GM12878 (cell line): ENCODE data around the gene TMBIM1. TPM values are rescaled to one million over a fixed set of nuclear protein-coding genes. Genes with fewer than 3 reads are reported as not detected.

ENCODE experiments used
- ATAC-seq: fragments of 200-7000 bp; cut with Tn5 transposase; 3 replicates; pipeline ENCODE4 v1.9.1; 2020; ENCODE audit warnings: mild to moderate bottlenecking, moderate library complexity
- BruUV-seq: library from RNA; stranded (reverse); fragments of 400-500 nt; replicated peaks from 2 replicates; lab custom pipeline; 2021; lab: Mats Ljungman, UMichigan
- CTCF ChIA-PET: fragments of 300-600 bp; sonication (Branson Sonifier 250); formaldehyde crosslinking; extraction: SDS; loops from one replicate; lab custom pipeline; 2021; ENCODE audit warnings: inconsistent platforms; lab: Yijun Ruan, JAX
- POLR2A ChIA-PET: fragments of 350-600 bp; formaldehyde crosslinking; extraction: SDS; loops from one replicate; lab custom pipeline; 2021; ENCODE audit warnings: inconsistent platforms; lab: Charles Lee
- RAD21 ChIA-PET: fragments of 300-600 bp; sonication (Branson Sonifier 250); formaldehyde crosslinking; loops from one replicate; lab custom pipeline; 2023; ENCODE audit warnings: antibody characterized with exemption; ENCODE audit not compliant: unreplicated experiment; lab: Charles Lee
- SMC1A ChIA-PET: fragments of 300-600 bp; sonication (Branson Sonifier 250); formaldehyde crosslinking; loops from one replicate; lab custom pipeline; 2023; ENCODE audit not compliant: unreplicated experiment, uncharacterized antibody; lab: Charles Lee
- DNase-seq: peaks from one replicate; pipeline ENCODE4 v3.0.0-alpha.2; 2011; ENCODE audit warnings: low read depth, low spot score
- FAIRE-seq: peaks from 3 replicates; lab custom pipeline; 2011; peaks lifted over from hg19 to GRCh38; lab: Jason Lieb, UNC
- H2AFZ ChIP-seq: 2 replicates; pipeline ENCODE4 v1.6.0; 2011; ENCODE audit warnings: low read depth, low read length, control low read depth; ENCODE audit not compliant: control insufficient read depth
- H3K27ac ChIP-seq: 2 replicates; pipeline ENCODE4 v1.5.1; 2011; ENCODE audit warnings: control low read depth; ENCODE audit not compliant: control insufficient read depth, insufficient read depth
- H3K27me3 ChIP-seq, 2 experiments: replicated peaks in 1 of 2; 2 replicates each; pipeline versions ENCODE4 v1.6.0 to v1.6.1; 2011; ENCODE audit warnings: low read length in 1 of 2; ENCODE audit not compliant: control insufficient read depth in 2 of 2, insufficient read depth in 2 of 2
- H3K36me3 ChIP-seq, 2 experiments: 2 replicates each; pipeline ENCODE4 v1.5.1; 2011; ENCODE audit warnings: low read length in 1 of 2; ENCODE audit not compliant: control insufficient read depth in 2 of 2, insufficient read depth in 2 of 2
- H3K4me1 ChIP-seq: 2 replicates; pipeline ENCODE4 v1.6.1; 2011; ENCODE audit warnings: mild to moderate bottlenecking, low read length, moderate library complexity, mixed read lengths; ENCODE audit not compliant: control insufficient read depth, insufficient read depth
- H3K4me2 ChIP-seq: 2 replicates; pipeline ENCODE4 v1.6.0; 2011; ENCODE audit warnings: control low read depth; ENCODE audit not compliant: control insufficient read depth, insufficient read depth
- H3K4me3 ChIP-seq: fragments of 200-600 bp; sonication (generic); 2 replicates; pipeline ENCODE4 v1.5.1; 2016
- H3K79me2 ChIP-seq: 2 replicates; pipeline ENCODE4 v1.6.0; 2011; ENCODE audit warnings: low read length; ENCODE audit not compliant: control insufficient read depth, insufficient read depth
- H3K9ac ChIP-seq: 2 replicates; pipeline ENCODE4 v1.8.0; 2011; ENCODE audit warnings: low read length, control low read depth, mixed read lengths; ENCODE audit not compliant: control insufficient read depth, insufficient read depth
- H3K9me3 ChIP-seq: replicated peaks from 3 replicates; pipeline ENCODE4 v1.5.1; 2011; ENCODE audit warnings: mild to moderate bottlenecking, low read length; ENCODE audit not compliant: control insufficient read depth, insufficient read depth
- H4K20me1 ChIP-seq: 2 replicates; pipeline ENCODE4 v1.6.0; 2011; ENCODE audit not compliant: control insufficient read depth, insufficient read depth
- GATAD2B ChIP-seq: fragments of 450-650 bp; conservative IDR thresholded peaks from 2 replicates; pipeline ENCODE4 v1.6.1; 2017; ENCODE audit warnings: low read depth, mild to moderate bottlenecking, moderate library complexity
- MAX ChIP-seq: IDR thresholded peaks from 2 replicates; pipeline ENCODE4 v1.6.1; 2012; ENCODE audit warnings: low read depth, low read length, improper control_type of control experiment
- MYC ChIP-seq: IDR thresholded peaks from 2 replicates; pipeline ENCODE4 v1.6.1; 2011; ENCODE audit warnings: mild to moderate bottlenecking, low read length, moderate library complexity, inconsistent platforms; ENCODE audit not compliant: insufficient read depth, insufficient replicate concordance, insufficient read length, severe bottlenecking
- NBN ChIP-seq: fragments of 450-650 bp; IDR thresholded peaks from 2 replicates; pipeline ENCODE4 v1.6.1; 2016
- RAD21 ChIP-seq: IDR thresholded peaks from 2 replicates; pipeline ENCODE4 v1.6.1; 2011; ENCODE audit warnings: mild to moderate bottlenecking, low read depth, low read length, moderate library complexity; ENCODE audit not compliant: insufficient read depth
- RUNX3 ChIP-seq: IDR thresholded peaks from 2 replicates; pipeline ENCODE4 v1.6.1; 2012; ENCODE audit warnings: low read length, inconsistent platforms
- STAT1 ChIP-seq: fragments of 450-650 bp; conservative IDR thresholded peaks from 2 replicates; pipeline ENCODE4 v1.6.1; 2014; ENCODE audit warnings: antibody characterized with exemption, mild to moderate bottlenecking
- ZBTB33 ChIP-seq: fragments of 450-650 bp; IDR thresholded peaks from 2 replicates; pipeline ENCODE4 v1.6.1; 2017; ENCODE audit warnings: mild to moderate bottlenecking
- whole genome bisulfite sequencing: methylation state at CpG from one replicate; pipeline ENCODE4 v1.1.6; 2016; ENCODE audit warnings: low lambda C conversion rate; ENCODE audit not compliant: insufficient replicate concordance, insufficient coverage; ENCODE audit errors: missing lambda C conversion rate; 5-methylcytosine and 5-hydroxymethylcytosine counted together
- in situ Hi-C: fragments of 300-500 bp; cut with MboI; formaldehyde crosslinking; loops from 9 replicates; pipeline ENCODE4 v1.14.3; 2018; ENCODE audit warnings: mixed read lengths
- intact Hi-C: fragments of 100-400 bp; cut with micrococcal nuclease; formaldehyde crosslinking; loops from one replicate; pipeline ENCODE4 v1.14.2; 2022; ENCODE audit not compliant: unreplicated experiment
- polyA plus RNA-seq, 11 experiments: library from polyadenylated mRNA; depleted of rRNA in 4 of 11; unstranded in 6 of 11; stranded (reverse) in 5 of 11; fragments of >200 nt; fragmentation: Nextera tagmentation in 4 of 11; fragmentation: Illumina TruSeq in 1 of 11; extraction: Ambion mirVana in 4 of 11; extraction: Trizol in 1 of 11; gene quantifications; 1 replicate in 1 of 11; 2 replicates in 10 of 11; pipeline versions ENCODE4 v1.2.1 to v1.2.3, GENCODE V29; 2011 to 2016; ENCODE audit warnings: inconsistent platforms in 2 of 11, missing spikeins in 2 of 11, low read depth in 1 of 11
- total RNA-seq, 4 experiments: library from RNA; depleted of rRNA in 3 of 4; stranded (reverse); fragments of >200 nt in 3 of 4; fragmentation: Illumina TruSeq in 1 of 4; extraction: Trizol in 1 of 4; gene quantifications; 2 replicates each; pipeline versions ENCODE4 v1.2.1 to v1.2.3, GENCODE V29; 2013 to 2021

The TMBIM1 gene
- total and polyA plus RNA-seq, 10 of the 15 experiments (the other 5 are each of a cell fraction or from before 2014, with no cell fraction given): 6.1 to 38.3 (median 26.2) TPM

DNA sequence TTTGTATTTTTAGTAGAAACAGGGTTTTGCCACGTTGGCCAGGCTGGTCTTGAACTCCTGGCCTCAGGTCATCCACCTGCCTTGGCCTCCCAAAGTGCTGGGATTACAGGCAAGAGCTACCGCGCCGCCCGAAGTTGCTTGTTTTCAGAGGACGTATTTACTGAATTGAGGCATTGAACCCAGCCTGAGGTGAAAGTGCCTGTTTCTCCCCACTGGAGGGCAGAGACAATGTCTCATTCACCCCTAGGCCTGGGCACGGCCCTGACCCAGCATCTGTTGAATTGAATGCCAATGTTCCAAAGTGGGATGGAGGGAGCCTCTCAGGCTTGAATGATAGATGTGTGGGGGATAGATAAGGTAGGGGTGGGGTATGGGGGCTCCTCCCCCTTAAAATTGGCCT lies 4.5 kb upstream of the TMBIM1 start:
- H3K36me3 ChIP-seq: no peaks in the 10 kb centered on the region
- ChIA-PET CTCF (interaction anchor here (4.2 to 8.2 kb wide), 2 partner anchors 24 to 60 kb away, joined by 43 to 150 read pairs; partner anchors contain the start of genes AAMP, CATIP and PNKD), RAD21 (interaction anchor here (0.9 to 1.6 kb wide), 2 partner anchors 24 to 59 kb away, joined by 3 to 8 read pairs; no protein-coding TSS in a partner anchor), POLR2A (interaction anchor here (1.1 kb wide), 1 partner anchor 104 kb away, joined by 3 read pairs; no protein-coding TSS in a partner anchor), SMC1A (interaction anchor here (1.4 to 2.5 kb wide), 3 partner anchors 10 to 60 kb away, joined by 3 to 11 read pairs (median 5); partner anchors contain the start of gene CATIP)
- 79% methylated on average over 7 of the region's 7 CpGs for WGBS
- TF ChIP-seq RUNX3: no peak
- no peak for TF ChIP-seq MYC
- TF ChIP-seq STAT1: no peak
- TF ChIP-seq RAD21: no peak
- no peak for TF ChIP-seq GATAD2B
- no peak for TF ChIP-seq ZBTB33
- TF ChIP-seq MAX: no peak
- no peak for TF ChIP-seq NBN
- no TSS peak for BruUV-seq
- no peak overlapping the region for H3K4me3 ChIP-seq
- intact Hi-C loops (loop anchor here (10.0 kb wide), 1 partner anchor 358 kb away; the partner anchor contains the start of genes BCS1L and ZNF142), in situ Hi-C loops (loop anchor here (25.0 kb wide), 1 partner anchor 90 kb away; the partner anchor contains the start of genes CTDSP1 and SLC11A1)
- H3K27me3 ChIP-seq: no peaks in the 10 kb centered on the region
- ATAC-seq (no peak), FAIRE-seq (no peak), DNase-seq (no peak)
- no peak overlapping the region for H3K27ac ChIP-seq
- H3K9me3 ChIP-seq: no peaks in the 10 kb centered on the region
- H2AFZ ChIP-seq: no peak overlapping the region
- no peak overlapping the region for H3K9ac ChIP-seq
- H4K20me1 ChIP-seq: no peaks in the 10 kb centered on the region
- no peak overlapping the region for H3K4me2 ChIP-seq
- peaks cover 4% of the 10 kb centered on the region for H3K79me2 ChIP-seq
- H3K4me1 ChIP-seq: peaks cover 4% of the 10 kb centered on the region; the same call in 1 of the 2 replicates
